Measurements from ENCODE around the gene PCYT2. TPM values are rescaled to one million over a fixed set of nuclear protein-coding genes. Genes with fewer than 3 reads are reported as not detected.

The PCYT2 gene
- total and polyA plus RNA-seq, 10 of the 15 experiments (the other 5 are each of a cell fraction or from before 2014, with no cell fraction given) = 0.63 to 72.0 (median 45.0) TPM

GRCh38 chr17:81921537-81921862, 10.3 kb upstream of the PCYT2 start:
- WGBS (ENCODE audit: insufficient coverage, insufficient replicate concordance, low lambda C conversion rate, missing lambda C conversion rate) = 94% methylated on average over 3 of the region's 3 CpGs
- Histone ChIP-seq H3K4me2 (ENCODE audit: control insufficient read depth, insufficient read depth) (no peak overlapping the region), H4K20me1 (ENCODE audit: control insufficient read depth, insufficient read depth) (no peaks in the 10 kb centered on the region; the same call in 1 of the 2 replicates)

More at GRCh38 chr17:81921537-81921862, 10.3 kb upstream of the PCYT2 start:
- ChIA-PET RAD21 (ENCODE audit: unreplicated experiment) (no interaction called here), SMC1A (ENCODE audit: uncharacterized antibody, unreplicated experiment) (no interaction called here), POLR2A (interaction anchor here (0.6 kb wide), 2 partner anchors 66 to 1773 kb away, joined by 3 to 6 read pairs; no protein-coding TSS in a partner anchor), CTCF (no interaction called here)
- peaks cover 3 to 8% of the 10 kb centered on the region in 2 experiments; a peak in 3 of 4 replicates for H3K36me3 ChIP-seq (ENCODE audit: control insufficient read depth in 2 of 2, insufficient read depth in 2 of 2, low read length in 1 of 2)
- FAIRE-seq (no peak), DNase-seq (ENCODE audit: low read depth, low spot score) (no peak), ATAC-seq (no peak)
- peaks cover 18% of the 10 kb centered on the region for H3K4me1 ChIP-seq (ENCODE audit: control insufficient read depth, insufficient read depth, low read length)
- peaks cover 47% of the 10 kb centered on the region for H3K79me2 ChIP-seq (ENCODE audit: control insufficient read depth, insufficient read depth, low read length)
- H3K27ac ChIP-seq (ENCODE audit: control insufficient read depth, insufficient read depth) = no peak overlapping the region
- no TSS peak for BruUV-seq (replicated peaks)
- H3K4me3 ChIP-seq = no peak overlapping the region
- intact Hi-C loops (cut with micrococcal nuclease; ENCODE audit: unreplicated experiment) (no loop called here), in situ Hi-C loops (cut with MboI) (no loop called here)
- H2AFZ ChIP-seq (ENCODE audit: control insufficient read depth, low read depth, low read length) = no peak overlapping the region
- no peak for TF ChIP-seq RELA (IDR thresholded peaks at IDR 0.05; ENCODE audit: borderline replicate concordance, partially characterized antibody)
- no peak for TF ChIP-seq HDAC6 (IDR thresholded peaks at IDR 0.05; ENCODE audit: unreplicated experiment)
- no peak for TF ChIP-seq FOS (IDR thresholded peaks at IDR 0.05; ENCODE audit: borderline replicate concordance, extremely low read depth, insufficient read length)
- no peak for TF ChIP-seq ASH2L (IDR thresholded peaks at IDR 0.05; ENCODE audit: borderline replicate concordance, low read depth)
- TF ChIP-seq BCLAF1 (IDR thresholded peaks at IDR 0.05) = no peak
- no peak for TF ChIP-seq TCF7 (IDR thresholded peaks at IDR 0.05; ENCODE audit: borderline replicate concordance)
- TF ChIP-seq FOXK2 (IDR thresholded peaks at IDR 0.05) = no peak
- TF ChIP-seq FOXM1 (IDR thresholded peaks at IDR 0.05; ENCODE audit: low read depth, low read length) = no peak
- TF ChIP-seq, protein P1, sequence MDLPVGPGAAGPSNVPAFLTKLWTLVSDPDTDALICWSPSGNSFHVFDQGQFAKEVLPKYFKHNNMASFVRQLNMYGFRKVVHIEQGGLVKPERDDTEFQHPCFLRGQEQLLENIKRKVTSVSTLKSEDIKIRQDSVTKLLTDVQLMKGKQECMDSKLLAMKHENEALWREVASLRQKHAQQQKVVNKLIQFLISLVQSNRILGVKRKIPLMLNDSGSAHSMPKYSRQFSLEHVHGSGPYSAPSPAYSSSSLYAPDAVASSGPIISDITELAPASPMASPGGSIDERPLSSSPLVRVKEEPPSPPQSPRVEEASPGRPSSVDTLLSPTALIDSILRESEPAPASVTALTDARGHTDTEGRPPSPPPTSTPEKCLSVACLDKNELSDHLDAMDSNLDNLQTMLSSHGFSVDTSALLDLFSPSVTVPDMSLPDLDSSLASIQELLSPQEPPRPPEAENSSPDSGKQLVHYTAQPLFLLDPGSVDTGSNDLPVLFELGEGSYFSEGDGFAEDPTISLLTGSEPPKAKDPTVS (IDR thresholded peaks at IDR 0.05; ENCODE audit: low read depth, low read length) = no peak
- no peak for TF ChIP-seq SMAD1 (IDR thresholded peaks at IDR 0.05; ENCODE audit: low read depth, partially characterized antibody)
- no peak overlapping the region for H3K9ac ChIP-seq (ENCODE audit: control insufficient read depth, insufficient read depth, low read length)
- no peaks in the 10 kb centered on the region for H3K27me3 ChIP-seq (replicated peaks in 1 of 2; ENCODE audit: control insufficient read depth in 2 of 2, insufficient read depth in 2 of 2, low read length in 1 of 2)
- H3K9me3 ChIP-seq (replicated peaks; ENCODE audit: control insufficient read depth, insufficient read depth, low read length) = no peaks in the 10 kb centered on the region

Data from GM12878 (cell line).